ENCODE results near the gene SCML1. TPM values are rescaled to one million over a fixed set of nuclear protein-coding genes. Genes with fewer than 3 reads are reported as not detected.

Gene SCML1
- total RNA-seq, 4 donors from 2014 or later: 14.1 to 40.2 (median 21.7) TPM

DNA sequence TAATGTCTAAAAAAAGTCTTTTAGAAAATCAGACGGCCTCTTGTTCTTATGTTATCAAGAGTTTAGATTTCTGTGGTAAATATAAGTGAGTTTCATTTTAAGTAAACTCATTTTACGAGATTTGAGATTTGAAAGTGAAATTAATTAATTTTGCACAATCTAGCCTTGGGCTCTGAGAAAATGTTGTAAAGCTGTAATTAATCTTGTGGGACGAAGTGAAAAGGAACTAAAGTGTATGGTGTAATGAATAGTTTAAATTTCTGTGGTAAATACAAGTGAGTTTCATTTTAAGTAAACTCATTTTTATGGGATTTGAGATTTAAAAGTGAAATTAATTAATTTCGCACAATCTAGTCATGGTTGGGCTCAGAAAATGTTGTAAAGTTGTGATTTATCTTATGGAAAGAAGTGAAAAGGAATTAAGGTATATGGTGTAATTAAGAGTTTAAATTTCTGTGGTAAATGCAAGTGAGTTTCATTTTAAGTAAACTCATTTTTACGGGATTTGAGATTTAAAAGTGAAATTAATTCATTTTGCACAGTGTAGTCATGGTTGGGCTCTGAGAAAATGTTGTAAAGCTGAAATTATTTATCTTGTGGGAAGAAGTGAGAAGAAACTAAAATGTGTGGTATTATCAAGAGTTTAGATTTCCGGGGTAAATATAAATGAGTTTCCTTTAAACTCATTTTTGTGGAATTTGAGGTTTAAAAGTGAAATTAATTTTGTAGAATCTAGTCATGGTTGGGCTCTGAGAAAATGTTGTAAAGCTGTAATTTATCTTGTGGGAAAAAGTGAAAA is 1.6 kb downstream of the SCML1 start:
- Histone ChIP-seq H3K27ac (peak overlapping the region; percentile 87 to 89), H3K4me3 (peak overlapping the region; percentile 48 to 57), H3K4me1 (no peaks in the 10 kb centered on the region), H3K36me3 (no peaks in the 10 kb centered on the region), H3K9me3 (no peaks in the 10 kb centered on the region), H3K27me3 (no peaks in the 10 kb centered on the region)
- intact Hi-C loops (cut with DNase I; ENCODE audit: low total_unique reads): no loop called here
- TF ChIP-seq, protein P1, sequence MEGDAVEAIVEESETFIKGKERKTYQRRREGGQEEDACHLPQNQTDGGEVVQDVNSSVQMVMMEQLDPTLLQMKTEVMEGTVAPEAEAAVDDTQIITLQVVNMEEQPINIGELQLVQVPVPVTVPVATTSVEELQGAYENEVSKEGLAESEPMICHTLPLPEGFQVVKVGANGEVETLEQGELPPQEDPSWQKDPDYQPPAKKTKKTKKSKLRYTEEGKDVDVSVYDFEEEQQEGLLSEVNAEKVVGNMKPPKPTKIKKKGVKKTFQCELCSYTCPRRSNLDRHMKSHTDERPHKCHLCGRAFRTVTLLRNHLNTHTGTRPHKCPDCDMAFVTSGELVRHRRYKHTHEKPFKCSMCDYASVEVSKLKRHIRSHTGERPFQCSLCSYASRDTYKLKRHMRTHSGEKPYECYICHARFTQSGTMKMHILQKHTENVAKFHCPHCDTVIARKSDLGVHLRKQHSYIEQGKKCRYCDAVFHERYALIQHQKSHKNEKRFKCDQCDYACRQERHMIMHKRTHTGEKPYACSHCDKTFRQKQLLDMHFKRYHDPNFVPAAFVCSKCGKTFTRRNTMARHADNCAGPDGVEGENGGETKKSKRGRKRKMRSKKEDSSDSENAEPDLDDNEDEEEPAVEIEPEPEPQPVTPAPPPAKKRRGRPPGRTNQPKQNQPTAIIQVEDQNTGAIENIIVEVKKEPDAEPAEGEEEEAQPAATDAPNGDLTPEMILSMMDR (IDR thresholded peaks at IDR 0.05): no peak
- no peak for TF ChIP-seq POLR2A (IDR thresholded peaks at IDR 0.05)
- no peak for DNase-seq

DNA sequence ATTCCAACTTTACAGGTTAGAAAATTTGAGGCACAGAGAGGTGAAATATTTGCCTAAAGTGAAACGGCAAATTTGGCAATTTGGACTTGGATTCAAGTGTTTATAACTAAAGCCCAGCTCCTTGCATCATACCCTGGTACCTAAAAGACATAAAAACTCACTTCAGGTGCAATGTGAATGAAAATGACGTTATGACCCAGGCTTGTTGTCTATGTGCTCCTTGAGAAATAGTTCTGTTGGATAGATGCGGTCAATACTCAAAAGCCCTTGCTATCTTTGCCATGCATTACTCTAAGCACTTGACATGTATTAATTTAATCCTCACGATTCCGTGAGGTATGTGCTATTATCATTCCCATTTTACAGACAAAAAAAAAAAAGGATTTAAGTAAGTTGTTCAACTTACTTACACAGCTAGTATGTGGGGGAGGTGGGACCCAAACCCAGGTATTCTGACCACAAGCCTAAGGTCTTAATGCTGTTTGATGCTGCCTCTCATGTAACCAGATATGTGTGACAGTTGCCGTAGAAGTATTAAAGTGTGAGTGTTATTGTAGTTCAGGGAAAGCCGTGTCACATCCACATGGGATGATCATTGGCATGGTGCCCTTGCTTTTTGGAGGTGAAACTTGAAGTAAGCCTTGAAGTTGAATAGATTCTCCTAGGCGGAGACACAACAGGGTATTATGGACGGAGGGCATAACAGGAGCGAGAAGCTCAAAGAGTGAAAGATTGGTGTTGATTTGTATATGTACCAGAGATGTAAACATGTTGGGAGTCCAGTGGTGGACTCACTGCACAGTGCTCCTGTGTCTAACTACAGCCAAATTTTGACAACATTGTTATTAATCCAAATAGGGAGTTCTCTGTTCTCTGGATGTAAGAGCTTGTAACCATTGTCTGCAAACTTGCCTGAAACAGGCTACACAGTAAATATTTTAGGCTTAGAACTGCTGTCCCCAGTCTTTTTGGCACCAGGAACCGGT is 3.1 kb downstream of the SCML1 start:
- Histone ChIP-seq H3K27ac (no peak overlapping the region), H3K36me3 (no peaks in the 10 kb centered on the region), H3K4me1 (no peaks in the 10 kb centered on the region), H3K9me3 (no peaks in the 10 kb centered on the region), H3K4me3 (no peak overlapping the region), H3K27me3 (no peaks in the 10 kb centered on the region)
- no peak for DNase-seq
- no peak for TF ChIP-seq POLR2A (IDR thresholded peaks at IDR 0.05)
- TF ChIP-seq, protein P1 (IDR thresholded peaks at IDR 0.05): no peak
- intact Hi-C loops (cut with DNase I; ENCODE audit: low total_unique reads): no loop called here

DNA sequence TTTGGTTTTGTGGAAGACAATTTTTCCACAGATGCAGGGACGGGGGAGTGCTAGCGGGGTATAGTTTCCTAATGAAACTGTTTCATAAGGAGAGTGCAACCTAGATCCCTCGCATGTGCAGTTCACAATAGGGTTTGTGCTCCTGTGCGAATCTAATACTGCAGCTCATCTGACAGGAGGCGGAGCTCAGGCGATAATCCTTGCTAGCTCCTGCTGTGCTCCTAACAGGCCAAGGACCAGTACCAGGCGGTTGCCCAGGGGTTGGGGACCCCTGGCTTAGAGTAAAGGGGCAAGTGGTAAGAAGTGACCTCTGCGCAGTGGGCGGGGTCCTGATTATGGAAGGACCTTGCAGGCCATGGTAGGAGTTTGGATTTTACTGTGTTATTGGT is 3.8 kb downstream of the SCML1 start:
- H3K27me3 ChIP-seq: no peaks in the 10 kb centered on the region
- H3K36me3 ChIP-seq: no peaks in the 10 kb centered on the region
- no peaks in the 10 kb centered on the region for H3K4me1 ChIP-seq
- no peak for TF ChIP-seq POLR2A (IDR thresholded peaks at IDR 0.05)
- TF ChIP-seq, protein P1 (IDR thresholded peaks at IDR 0.05): no peak
- H3K27ac ChIP-seq: no peak overlapping the region
- H3K9me3 ChIP-seq: no peaks in the 10 kb centered on the region
- DNase-seq: no peak
- intact Hi-C loops (cut with DNase I; ENCODE audit: low total_unique reads): no loop called here
- H3K4me3 ChIP-seq: no peak overlapping the region

DNA sequence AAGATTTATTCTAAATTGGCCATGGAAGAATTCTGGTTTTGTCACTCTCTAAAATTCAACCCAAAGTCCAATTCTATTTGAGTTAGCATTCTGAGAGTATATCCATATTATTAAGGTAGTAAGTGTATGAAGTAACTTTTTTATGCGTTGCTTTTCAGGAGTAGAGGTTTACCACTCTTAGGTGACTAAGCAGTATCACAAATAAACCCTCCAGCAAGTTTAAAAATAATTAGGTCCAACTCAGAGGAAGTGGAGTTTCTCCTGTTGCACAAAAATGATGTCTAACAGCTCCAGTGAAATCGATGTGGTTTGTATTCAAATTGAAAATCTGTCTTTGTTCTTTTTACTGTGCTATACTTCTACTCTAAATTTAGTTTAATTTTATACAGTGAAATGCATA is 6.6 kb downstream of the SCML1 start:
- Histone ChIP-seq H3K4me3 (no peak overlapping the region), H3K27me3 (no peaks in the 10 kb centered on the region), H3K36me3 (no peaks in the 10 kb centered on the region), H3K9me3 (no peaks in the 10 kb centered on the region), H3K4me1 (no peaks in the 10 kb centered on the region), H3K27ac (no peak overlapping the region)
- no peak for TF ChIP-seq POLR2A (IDR thresholded peaks at IDR 0.05)
- TF ChIP-seq, protein P1 (IDR thresholded peaks at IDR 0.05): no peak
- intact Hi-C loops (cut with DNase I; ENCODE audit: low total_unique reads): no loop called here
- no peak for DNase-seq
